A549 (cell line): ENCODE data around the gene TNFSF13B. TPM values are rescaled to one million over a fixed set of nuclear protein-coding genes. Genes with fewer than 3 reads are reported as not detected.

Experiments
- ATAC-seq, 2 experiments: fragments of 200-7000 bp in 1 of 2; fragments of >200 bp in 1 of 2; cut with Nextera tagmentation in 1 of 2; cut with Tn5 transposase in 1 of 2; 3 replicates each; pipeline versions ENCODE4 v1.8.0 to v1.9.1; 2018 to 2020; ENCODE audit warnings: mild to moderate bottlenecking in 1 of 2, moderate library complexity in 1 of 2
- CTCF ChIA-PET: fragments of 300-600 bp; sonication (Branson Sonifier 250); formaldehyde crosslinking; extraction: SDS; loops from one replicate; lab custom pipeline; 2021; ENCODE audit warnings: antibody characterized with exemption, inconsistent platforms; lab: Yijun Ruan, JAX
- POLR2A ChIA-PET: fragments of 350-600 bp; formaldehyde crosslinking; extraction: SDS; loops from one replicate; lab custom pipeline; 2021; ENCODE audit warnings: antibody characterized with exemption, inconsistent platforms; lab: Yijun Ruan, JAX
- DNase-seq, 2 experiments: peaks; one replicate each; pipeline versions ENCODE4 v3.0.0 to v3.0.0-alpha.2; 2011 to 2016; ENCODE audit warnings: low read depth in 1 of 2, low spot score in 1 of 2
- FAIRE-seq: peaks from 2 replicates; lab custom pipeline; 2011; peaks lifted over from hg19 to GRCh38; lab: Jason Lieb, UNC
- H3K27ac ChIP-seq, 2 experiments: fragments of >200 bp; sonication (Bioruptor Twin); formaldehyde crosslinking; 3 replicates each; pipeline ENCODE4 v1.5.1; 2016 to 2017
- H3K4me1 ChIP-seq: fragments of >200 bp; sonication (Bioruptor Twin); formaldehyde crosslinking; 3 replicates; pipeline ENCODE4 v1.6.1; 2016
- H3K4me2 ChIP-seq: fragments of >200 bp; sonication (Bioruptor Twin); formaldehyde crosslinking; 3 replicates; pipeline ENCODE4 v1.6.1; 2016
- H3K4me3 ChIP-seq: fragments of >200 bp; sonication (Bioruptor Twin); formaldehyde crosslinking; 3 replicates; pipeline ENCODE4 v1.5.1; 2016
- H3K9me3 ChIP-seq: fragments of >200 bp; sonication (Bioruptor Twin); formaldehyde crosslinking; 3 replicates; pipeline ENCODE4 v1.6.1; 2016
- BHLHE40 ChIP-seq: IDR thresholded peaks from 2 replicates; pipeline ENCODE4 v1.6.1; 2012; ENCODE audit warnings: low read depth, low read length, inconsistent platforms
- CEBPB ChIP-seq, 2 experiments: fragments of >200 bp in 1 of 2; sonication (Bioruptor Twin) in 1 of 2; formaldehyde crosslinking in 1 of 2; IDR thresholded peaks; 2 replicates each; pipeline ENCODE4 v1.6.1; 2012 to 2016
- EHMT2 ChIP-seq: fragments of 200-600 bp; sonication (generic); IDR thresholded peaks from 2 replicates; pipeline ENCODE4 v1.6.1; 2016; ENCODE audit warnings: antibody characterized with exemption, low read depth, mild to moderate bottlenecking, moderate library complexity
- FOSL2 ChIP-seq, 2 experiments: fragments of 450-650 bp in 1 of 2; fragments of >200 bp in 1 of 2; sonication (Bioruptor Twin) in 1 of 2; formaldehyde crosslinking; IDR thresholded peaks; 2 replicates each; pipeline versions ENCODE4 v1.5.0 to v1.6.1; 2016 to 2020; ENCODE audit warnings: mild to moderate bottlenecking in 1 of 2, moderate library complexity in 1 of 2
- HDAC2 ChIP-seq: fragments of 200-600 bp; sonication (generic); IDR thresholded peaks from 2 replicates; pipeline ENCODE4 v1.6.1; 2016
- KDM5A ChIP-seq: fragments of 200-600 bp; sonication (generic); IDR thresholded peaks from 2 replicates; pipeline ENCODE4 v1.6.1; 2016; ENCODE audit warnings: antibody characterized with exemption, mild to moderate bottlenecking
- MAFK ChIP-seq: fragments of 450-650 bp; IDR thresholded peaks from 2 replicates; pipeline ENCODE4 v1.6.1; 2014; ENCODE audit not compliant: partially characterized antibody
- MAZ ChIP-seq: fragments of 150-350 bp; IDR thresholded peaks from 2 replicates; pipeline ENCODE4 v1.6.1; 2014; ENCODE audit warnings: antibody characterized with exemption, low read depth, low read length, borderline replicate concordance
- MYC ChIP-seq: IDR thresholded peaks from 2 replicates; pipeline ENCODE4 v1.6.1; 2012; ENCODE audit warnings: mild to moderate bottlenecking, inconsistent platforms, low read length, improper control_type of control experiment, borderline replicate concordance
- NPAS2 ChIP-seq: fragments of 250-450 bp; sonication (Bioruptor Pico); IDR thresholded peaks from 2 replicates; pipeline ENCODE4 v1.8.0; 2022; ENCODE audit warnings: mild to moderate bottlenecking, moderate library complexity, borderline replicate concordance
- RAD21 ChIP-seq, 2 experiments: fragments of >200 bp in 1 of 2; sonication (Bioruptor Twin) in 1 of 2; formaldehyde crosslinking in 1 of 2; IDR thresholded peaks in 1 of 2; conservative IDR thresholded peaks in 1 of 2; 2 replicates in 1 of 2; 3 replicates in 1 of 2; pipeline ENCODE4 v1.6.1; 2012 to 2018; ENCODE audit warnings: inconsistent platforms in 1 of 2
- RARB ChIP-seq: fragments of 250-450 bp; sonication (Bioruptor Pico); IDR thresholded peaks from 2 replicates; pipeline ENCODE4 v1.8.0; 2021; ENCODE audit warnings: mild to moderate bottlenecking, moderate library complexity
- RCOR1 ChIP-seq: fragments of 150-350 bp; IDR thresholded peaks from 2 replicates; pipeline ENCODE4 v1.6.1; 2014; ENCODE audit warnings: antibody characterized with exemption, low read length, low read depth
- RFX5 ChIP-seq: fragments of 450-650 bp; IDR thresholded peaks from 2 replicates; pipeline ENCODE4 v1.7.1; 2014; ENCODE audit warnings: antibody characterized with exemption, mild to moderate bottlenecking, moderate library complexity
- SMC3 ChIP-seq: fragments of >200 bp; sonication (Bioruptor Twin); formaldehyde crosslinking; IDR thresholded peaks from 3 replicates; pipeline ENCODE4 v1.6.1; 2018; ENCODE audit warnings: inconsistent platforms
- ZNF302 ChIP-seq: fragments of 250-450 bp; sonication (Bioruptor Pico); IDR thresholded peaks from 2 replicates; pipeline ENCODE4 v1.9.0; 2021; ENCODE audit warnings: inconsistent platforms, mild to moderate bottlenecking, moderate library complexity
- WGBS: methylation state at CpG from one replicate; pipeline ENCODE4 v1.1.6; 2017; ENCODE audit errors: missing lambda C conversion rate; 5-methylcytosine and 5-hydroxymethylcytosine counted together
- polyA plus RNA-seq, 4 experiments: library from polyadenylated mRNA; depleted of rRNA in 3 of 4; stranded (reverse); fragments of >200 nt; fragmentation: RNase III in 1 of 4; extraction: RNeasy Plus Mini Kit Qiagen cat#74134 plus additional on column Dnase treatment in 1 of 4; gene quantifications; 2 replicates in 3 of 4; 3 replicates in 1 of 4; pipeline ENCODE4 v1.2.3, GENCODE V29; 2011 to 2017
- TF ChIP-seq, protein P1 (sequence below): fragments of 150-350 bp; IDR thresholded peaks from 2 replicates; pipeline ENCODE4 v1.6.1; 2014; ENCODE audit warnings: low read depth, mild to moderate bottlenecking, low read length
- TF ChIP-seq, protein P2 (sequence below): fragments of >200 bp; sonication (Bioruptor Twin); formaldehyde crosslinking; IDR thresholded peaks from 3 replicates; pipeline ENCODE4 v1.5.1; 2016
- TF ChIP-seq, protein P3 (sequence below): fragments of 250-450 bp; sonication (Bioruptor Pico); IDR thresholded peaks from 2 replicates; pipeline ENCODE4 v1.5.0; 2021; ENCODE audit warnings: mild to moderate bottlenecking, moderate library complexity, borderline replicate concordance

The TNFSF13B gene
- polyA plus RNA-seq, 2 of the 4 experiments (the other 2 are of a cell fraction): 0.13 to 0.22 TPM

DNA sequence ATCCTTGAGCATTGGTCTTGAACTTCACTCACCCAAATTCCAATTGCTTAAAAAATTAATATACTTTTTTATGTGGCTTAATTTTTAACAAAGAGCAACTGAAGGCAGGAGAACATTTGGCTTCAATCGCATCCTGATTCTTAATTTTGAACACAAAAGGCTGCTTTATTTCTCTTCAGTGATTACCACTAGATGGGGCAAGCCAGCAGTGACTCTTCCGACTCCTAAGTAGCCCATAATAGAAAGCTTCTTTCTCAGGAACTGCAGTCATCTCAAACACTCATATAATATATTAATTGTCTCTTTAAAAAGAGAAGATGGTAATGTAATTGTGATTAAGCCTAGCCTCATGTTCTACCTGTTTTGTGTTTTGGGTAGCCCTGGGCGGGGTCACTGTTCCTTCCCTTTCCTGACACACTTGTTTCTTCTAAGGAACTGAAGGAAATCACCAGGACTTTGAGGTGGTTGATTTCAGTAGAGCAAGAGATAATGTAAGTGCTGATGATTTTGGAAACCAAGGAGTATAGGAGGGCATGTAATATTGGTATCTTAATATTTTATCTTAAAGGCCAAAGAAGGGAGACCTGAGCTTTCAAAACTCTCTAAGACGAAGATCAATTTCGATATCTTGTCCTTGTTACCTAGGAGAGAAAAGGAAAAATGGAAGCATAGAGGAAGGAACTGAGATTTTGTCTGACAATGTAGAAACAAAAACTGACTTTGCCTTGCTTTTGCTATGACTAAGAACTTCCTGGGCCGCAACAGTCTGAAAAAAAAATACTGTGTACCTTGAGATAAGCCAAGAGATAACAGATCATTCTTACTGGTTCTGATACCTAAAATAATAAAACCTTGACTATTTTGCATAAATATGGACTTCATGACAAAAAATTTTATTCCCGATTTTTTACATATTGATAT lies 73.1 kb downstream of the TNFSF13B start:
- Histone ChIP-seq H3K27ac (no peak overlapping the region), H3K4me1 (no peaks in the 10 kb centered on the region), H3K4me3 (no peak overlapping the region), H3K4me2 (no peak overlapping the region), H3K9me3 (no peaks in the 10 kb centered on the region)
- FAIRE-seq (no peak), ATAC-seq (peak in 1 of 2 experiments; percentile 41; a peak in 1 of 6 replicates), DNase-seq (peak; percentile 4 to 19)
- 65% methylated on average over 7 of the region's 7 CpGs for whole genome bisulfite sequencing
- TF ChIP-seq RCOR1 (no peak), SMC3 (peak; percentile 74), EHMT2 (no peak), RAD21 (conservative IDR thresholded peaks at IDR 0.05 in 1 of 2, IDR thresholded peaks at IDR 0.05 in 1 of 2) (peak; percentile 66 to 68), HDAC2 (no peak), MAZ (no peak), KDM5A (no peak), CEBPB (IDR thresholded peaks at IDR 0.05) (no peak)
- TF ChIP-seq, protein P1, sequence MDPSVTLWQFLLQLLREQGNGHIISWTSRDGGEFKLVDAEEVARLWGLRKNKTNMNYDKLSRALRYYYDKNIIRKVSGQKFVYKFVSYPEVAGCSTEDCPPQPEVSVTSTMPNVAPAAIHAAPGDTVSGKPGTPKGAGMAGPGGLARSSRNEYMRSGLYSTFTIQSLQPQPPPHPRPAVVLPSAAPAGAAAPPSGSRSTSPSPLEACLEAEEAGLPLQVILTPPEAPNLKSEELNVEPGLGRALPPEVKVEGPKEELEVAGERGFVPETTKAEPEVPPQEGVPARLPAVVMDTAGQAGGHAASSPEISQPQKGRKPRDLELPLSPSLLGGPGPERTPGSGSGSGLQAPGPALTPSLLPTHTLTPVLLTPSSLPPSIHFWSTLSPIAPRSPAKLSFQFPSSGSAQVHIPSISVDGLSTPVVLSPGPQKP: no peak
- TF ChIP-seq, protein P2, sequence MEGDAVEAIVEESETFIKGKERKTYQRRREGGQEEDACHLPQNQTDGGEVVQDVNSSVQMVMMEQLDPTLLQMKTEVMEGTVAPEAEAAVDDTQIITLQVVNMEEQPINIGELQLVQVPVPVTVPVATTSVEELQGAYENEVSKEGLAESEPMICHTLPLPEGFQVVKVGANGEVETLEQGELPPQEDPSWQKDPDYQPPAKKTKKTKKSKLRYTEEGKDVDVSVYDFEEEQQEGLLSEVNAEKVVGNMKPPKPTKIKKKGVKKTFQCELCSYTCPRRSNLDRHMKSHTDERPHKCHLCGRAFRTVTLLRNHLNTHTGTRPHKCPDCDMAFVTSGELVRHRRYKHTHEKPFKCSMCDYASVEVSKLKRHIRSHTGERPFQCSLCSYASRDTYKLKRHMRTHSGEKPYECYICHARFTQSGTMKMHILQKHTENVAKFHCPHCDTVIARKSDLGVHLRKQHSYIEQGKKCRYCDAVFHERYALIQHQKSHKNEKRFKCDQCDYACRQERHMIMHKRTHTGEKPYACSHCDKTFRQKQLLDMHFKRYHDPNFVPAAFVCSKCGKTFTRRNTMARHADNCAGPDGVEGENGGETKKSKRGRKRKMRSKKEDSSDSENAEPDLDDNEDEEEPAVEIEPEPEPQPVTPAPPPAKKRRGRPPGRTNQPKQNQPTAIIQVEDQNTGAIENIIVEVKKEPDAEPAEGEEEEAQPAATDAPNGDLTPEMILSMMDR: peak; percentile 57
- ChIA-PET POLR2A (no interaction called here), CTCF (interaction anchor here (0.8 to 1.6 kb wide), 10 partner anchors 19 to 555 kb away, joined by 3 to 6 read pairs (median 4); no protein-coding TSS in a partner anchor)

DNA sequence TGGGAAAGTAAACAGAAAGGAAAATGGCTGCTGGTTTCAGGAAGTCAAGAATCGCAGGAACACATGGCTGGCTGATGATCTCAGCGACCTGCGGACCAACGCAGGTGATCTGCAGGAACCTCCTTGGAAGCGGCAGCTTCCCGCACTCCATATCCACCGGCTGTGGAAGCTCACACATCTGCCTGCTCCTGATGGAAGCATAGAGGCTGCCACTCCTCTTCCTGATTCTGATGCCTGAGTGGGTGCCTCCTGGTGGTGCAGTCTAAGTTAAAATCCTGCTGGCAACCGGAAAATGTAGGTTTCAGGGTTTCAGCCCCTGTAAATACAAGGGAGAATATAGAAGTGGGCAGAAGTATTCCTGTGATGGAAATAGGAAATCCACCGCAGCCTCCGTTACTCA lies 75.5 kb downstream of the TNFSF13B start:
- CTCF ChIA-PET: interaction anchor here (1.1 to 2.9 kb wide), 2 partner anchors 163 to 550 kb away, joined by 3 to 16 read pairs; no protein-coding TSS in a partner anchor
- POLR2A ChIA-PET: no interaction called here
- no peaks in the 10 kb centered on the region for H3K9me3 ChIP-seq
- no peak overlapping the region for H3K27ac ChIP-seq
- DNase-seq (no peak), ATAC-seq (no peak), FAIRE-seq (no peak)
- 89% methylated on average over 9 of the region's 10 CpGs for WGBS
- TF ChIP-seq FOSL2 (IDR thresholded peaks at IDR 0.05) (no peak), FOSL2 (CRISPR knock-in tag; IDR thresholded peaks at IDR 0.05) (no peak), NPAS2 (CRISPR knock-in tag) (no peak), BHLHE40 (no peak), RFX5 (no peak), CEBPB (IDR thresholded peaks at IDR 0.05) (no peak), MYC (no peak), ZNF302 (no peak), RARB (CRISPR knock-in tag) (no peak), MAFK (no peak)
- TF ChIP-seq, protein P3, sequence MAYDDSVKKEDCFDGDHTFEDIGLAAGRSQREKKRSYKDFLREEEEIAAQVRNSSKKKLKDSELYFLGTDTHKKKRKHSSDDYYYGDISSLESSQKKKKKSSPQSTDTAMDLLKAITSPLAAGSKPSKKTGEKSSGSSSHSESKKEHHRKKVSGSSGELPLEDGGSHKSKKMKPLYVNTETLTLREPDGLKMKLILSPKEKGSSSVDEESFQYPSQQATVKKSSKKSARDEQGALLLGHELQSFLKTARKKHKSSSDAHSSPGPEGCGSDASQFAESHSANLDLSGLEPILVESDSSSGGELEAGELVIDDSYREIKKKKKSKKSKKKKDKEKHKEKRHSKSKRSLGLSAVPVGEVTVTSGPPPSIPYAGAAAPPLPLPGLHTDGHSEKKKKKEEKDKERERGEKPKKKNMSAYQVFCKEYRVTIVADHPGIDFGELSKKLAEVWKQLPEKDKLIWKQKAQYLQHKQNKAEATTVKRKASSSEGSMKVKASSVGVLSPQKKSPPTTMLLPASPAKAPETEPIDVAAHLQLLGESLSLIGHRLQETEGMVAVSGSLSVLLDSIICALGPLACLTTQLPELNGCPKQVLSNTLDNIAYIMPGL (CRISPR knock-in tag): no peak
- TF ChIP-seq, protein P1: no peak
- H3K4me1 ChIP-seq: no peaks in the 10 kb centered on the region
- H3K4me2 ChIP-seq: no peak overlapping the region
- no peak overlapping the region for H3K4me3 ChIP-seq
